GM19455 (cell line): ENCODE measurements around the gene SUPT4H1.
"Not testable (repeated sequence)": the region's sequence is repeated elsewhere in the genome, so short reads cannot be mapped to it uniquely, and the experiment has no call there.

Experiments
- ATAC-seq: cut with Tn5 transposase; IDR thresholded peaks from one replicate; pipeline ENCODE4 v1.9.1; 2021; ENCODE audit not compliant: unreplicated experiment

SUPT4H1 gene

GRCh38 chr17:58351831-58352595 lies at the start of gene SUPT4H1:
Gene SUPT4H1 (minus strand): TSS chr17:58352201. CDS start chr17:58352135, 66 bp downstream.
- ATAC-seq, result peak; percentile 84

DNA sequence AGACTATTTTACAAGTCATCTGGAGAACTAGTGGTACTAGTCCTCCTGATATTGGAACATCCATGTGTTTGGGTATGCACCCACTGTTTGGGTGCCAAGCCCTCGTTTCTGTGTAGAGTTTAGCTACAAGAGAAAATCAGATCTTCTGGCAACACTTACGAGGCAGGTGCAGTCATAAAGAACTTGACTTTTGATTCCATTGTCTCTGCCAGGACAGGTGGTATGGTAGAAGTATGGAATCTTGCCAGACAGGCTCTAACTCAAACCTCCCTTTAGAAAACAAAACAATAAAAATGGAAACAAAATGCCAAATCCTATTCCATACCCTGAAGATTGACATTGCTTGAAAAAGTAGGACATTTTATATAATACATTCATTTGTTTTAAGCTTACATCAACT lies 49.3 kb upstream of the SUPT4H1 start:
- ATAC-seq, result no peak

DNA sequence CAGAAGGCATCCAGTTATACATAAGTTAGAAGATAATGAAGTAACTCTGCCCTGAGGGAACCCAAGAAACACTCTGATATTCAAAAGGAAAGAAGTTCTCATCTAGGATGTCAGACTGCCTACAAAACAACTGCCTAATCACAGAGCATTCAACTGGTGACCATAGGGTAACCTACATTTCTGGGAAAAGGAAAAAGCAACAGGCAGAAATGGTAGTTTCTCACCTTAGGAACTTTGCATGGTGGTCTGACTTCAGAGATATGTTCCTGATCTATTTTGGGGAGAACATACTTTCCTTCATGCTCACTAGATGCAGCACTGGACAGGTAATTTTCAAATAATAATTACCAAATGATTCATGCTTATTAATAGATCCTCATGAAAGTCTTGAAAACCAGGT lies 48.8 kb upstream of the SUPT4H1 start:
- no peak for ATAC-seq

DNA sequence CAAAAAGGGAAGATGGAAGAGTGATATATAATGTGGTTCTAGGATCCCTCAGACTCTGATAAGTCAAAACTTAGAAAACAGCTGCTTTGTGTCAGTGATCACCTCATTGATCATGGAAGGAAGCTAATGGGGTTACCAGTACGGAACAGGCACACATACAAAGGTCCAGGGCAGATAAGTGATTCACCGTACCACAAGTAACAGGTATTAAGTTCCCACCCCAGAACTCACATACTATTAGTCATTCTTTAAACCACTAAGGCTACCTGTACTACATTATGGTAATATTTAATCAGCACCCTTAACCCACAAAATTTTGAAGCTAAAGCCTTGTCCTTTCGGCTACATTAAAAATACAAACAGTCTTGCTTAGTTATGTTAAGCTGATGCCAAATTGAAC lies 48.0 kb upstream of the SUPT4H1 start:
- no peak for ATAC-seq

DNA sequence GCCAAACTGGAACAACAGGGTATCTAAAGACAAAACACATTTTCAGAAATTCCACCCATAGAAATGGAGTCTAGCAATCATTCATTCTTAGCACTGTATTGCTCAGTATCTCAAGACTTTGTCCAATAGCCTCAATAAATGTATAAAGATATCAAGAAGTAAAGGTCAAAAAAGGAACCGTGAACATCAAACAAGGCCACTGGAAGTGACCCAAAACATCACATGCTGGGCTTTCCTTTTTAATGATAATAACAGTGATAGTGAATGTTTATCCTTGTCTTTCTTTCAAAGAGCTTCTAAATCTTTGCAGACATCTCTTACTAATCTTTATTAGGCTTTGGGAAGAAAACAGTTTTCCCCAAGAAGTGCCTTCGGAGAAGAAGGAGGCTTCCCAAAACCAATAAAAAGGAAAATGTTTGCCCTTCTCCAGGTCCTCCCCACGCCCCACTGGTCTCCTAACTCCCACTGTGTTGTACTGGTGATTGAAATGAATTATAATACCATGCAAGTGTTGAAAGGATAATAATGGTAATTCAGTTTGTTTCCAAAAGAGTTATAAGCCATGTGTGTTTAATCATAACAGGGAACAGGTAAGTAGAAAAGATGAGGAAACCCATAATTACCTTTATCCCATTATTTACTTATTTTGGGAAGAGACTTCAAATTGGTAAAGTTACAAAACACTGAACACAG lies 46.7 kb upstream of the SUPT4H1 start:
- no peak for ATAC-seq

GRCh38 chr17:58397421-58397820 lies 45.4 kb upstream of the SUPT4H1 start:
- not testable (repeated sequence) for ATAC-seq

DNA sequence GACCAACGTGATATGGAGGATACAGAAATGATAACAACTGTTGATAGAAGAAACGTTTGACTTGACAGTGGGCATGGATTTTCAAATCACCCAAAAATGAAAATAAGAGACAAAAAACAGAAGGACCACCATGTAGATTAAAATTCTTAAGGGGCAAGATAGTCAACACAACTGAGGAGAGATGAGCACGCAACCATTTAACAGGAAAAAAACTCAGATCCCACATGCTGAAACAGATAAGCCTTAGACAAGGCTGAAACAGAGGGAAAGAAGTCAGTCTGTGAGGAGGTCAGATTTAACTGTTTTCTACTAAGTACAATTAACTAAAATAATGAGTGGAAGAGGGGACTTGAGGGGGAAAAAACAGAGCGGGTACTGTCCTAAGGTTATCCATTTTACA lies 44.2 kb upstream of the SUPT4H1 start:
- ATAC-seq, result no peak

DNA sequence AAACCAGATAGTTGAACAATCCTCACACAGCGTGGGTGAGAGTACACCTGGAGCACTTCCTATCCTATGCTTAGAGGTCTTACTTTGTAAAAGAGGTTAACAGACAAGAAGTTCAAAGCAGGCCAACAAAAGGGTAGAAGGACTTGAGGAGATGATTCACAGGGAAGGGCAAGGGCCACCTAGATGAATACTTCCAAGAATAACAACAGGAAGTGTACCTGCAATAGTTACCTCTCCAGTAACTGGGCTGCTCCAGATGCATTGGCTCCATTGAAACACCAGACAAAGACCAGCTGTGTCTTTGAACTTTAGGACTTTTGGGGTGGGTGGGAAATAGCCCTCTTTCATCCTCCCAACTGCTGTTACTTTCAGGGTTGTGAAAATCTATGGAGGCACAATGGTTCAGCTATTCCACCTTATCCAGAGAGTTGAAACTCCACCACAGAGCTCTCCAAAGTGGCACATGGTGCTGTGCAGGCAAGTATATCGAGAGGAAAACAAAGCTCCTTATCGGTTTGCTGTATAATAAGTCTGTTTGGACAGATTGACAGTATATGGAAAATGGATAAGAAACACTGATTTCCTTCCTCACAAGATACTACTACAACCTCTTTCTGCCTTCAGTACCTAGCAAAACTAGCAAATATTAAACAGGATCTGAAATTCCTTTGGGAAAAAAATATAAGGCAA lies 42.7 kb upstream of the SUPT4H1 start:
- no peak for ATAC-seq

GRCh38 chr17:58391302-58391984 lies 39.4 kb upstream of the SUPT4H1 start:
- ATAC-seq, result no peak

GRCh38 chr17:58390884-58391283 lies 38.9 kb upstream of the SUPT4H1 start:
- no peak for ATAC-seq

DNA sequence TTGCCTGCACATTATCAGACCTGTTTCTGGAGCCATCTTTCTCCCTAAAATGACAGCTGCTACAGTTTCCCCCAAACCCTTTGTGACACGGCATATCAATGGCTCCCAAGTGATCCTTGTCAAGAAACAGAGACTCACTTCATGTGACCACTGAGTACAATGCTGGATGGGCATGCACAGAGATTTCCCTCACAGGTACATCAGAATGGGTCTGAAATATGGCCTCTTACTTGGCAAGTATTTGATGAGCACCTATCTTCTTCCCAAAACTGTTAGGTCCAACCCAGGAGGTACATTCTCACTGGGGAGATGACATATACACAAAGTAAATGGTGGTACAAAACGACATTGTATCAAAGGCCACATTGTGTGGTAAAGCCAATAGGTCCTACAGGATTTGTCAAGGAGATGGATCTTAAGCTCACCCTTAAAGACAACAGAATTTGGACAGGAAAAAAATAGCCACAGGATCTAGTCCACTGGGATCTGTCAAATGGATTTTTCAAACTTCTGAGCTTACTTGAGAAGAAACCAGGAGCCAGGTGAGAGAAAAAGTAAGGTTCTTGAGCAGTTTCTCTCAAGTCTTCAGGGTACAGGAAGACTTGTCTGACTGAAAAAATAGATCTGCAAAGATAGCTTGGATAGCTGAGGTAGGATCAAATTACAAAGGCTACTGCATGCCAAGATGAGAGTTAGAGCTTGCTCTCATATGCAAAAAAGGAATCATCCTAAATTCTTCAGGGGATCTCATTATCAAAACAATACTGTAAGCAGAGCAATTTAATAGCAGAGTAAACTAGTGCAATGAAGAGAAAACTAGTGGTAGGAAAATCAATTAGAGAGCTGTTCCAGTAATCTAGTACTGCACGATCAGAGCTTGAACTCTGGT lies 36.5 kb upstream of the SUPT4H1 start:
- ATAC-seq, result no peak

DNA sequence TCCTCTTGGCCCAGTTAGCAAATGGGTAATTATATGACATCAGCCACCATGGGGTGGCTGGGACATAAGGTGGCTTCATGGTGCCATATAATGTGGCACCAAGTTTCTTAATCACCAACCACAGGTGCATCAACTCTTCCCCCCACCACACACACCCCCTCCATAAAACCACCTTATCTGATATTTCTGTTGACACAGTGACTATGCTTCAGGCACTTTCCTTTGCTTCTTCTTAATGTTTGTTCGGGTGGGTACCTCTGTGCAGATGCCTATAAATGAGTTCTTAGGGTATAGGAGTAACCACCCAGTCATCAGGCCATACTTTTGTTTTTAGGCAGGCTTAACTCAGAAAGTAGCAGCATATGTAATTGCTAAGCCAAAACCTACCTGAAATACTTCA lies 35.8 kb upstream of the SUPT4H1 start:
- no peak for ATAC-seq

DNA sequence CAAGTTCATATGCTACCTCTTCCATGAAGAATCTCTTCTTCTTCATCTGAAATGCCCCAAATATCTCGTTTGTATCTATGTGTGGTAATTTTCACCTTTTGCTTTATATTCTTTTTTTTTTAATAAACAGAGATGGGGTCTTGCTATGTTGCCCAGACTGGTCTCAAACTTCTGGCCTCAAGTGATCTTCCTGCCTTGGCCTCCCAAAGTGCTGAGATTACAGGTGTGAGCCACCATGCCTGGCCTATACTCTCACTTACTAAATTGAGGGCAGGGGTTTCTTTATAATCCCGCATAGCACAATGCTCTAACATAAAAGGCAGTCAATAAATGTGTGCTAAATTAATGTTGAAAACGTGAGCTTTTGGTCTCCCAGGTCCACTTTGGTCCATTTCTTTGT lies 34.7 kb upstream of the SUPT4H1 start:
- ATAC-seq, result no peak

GRCh38 chr17:58385359-58385899 lies 33.4 kb upstream of the SUPT4H1 start:
- ATAC-seq, result no peak

DNA sequence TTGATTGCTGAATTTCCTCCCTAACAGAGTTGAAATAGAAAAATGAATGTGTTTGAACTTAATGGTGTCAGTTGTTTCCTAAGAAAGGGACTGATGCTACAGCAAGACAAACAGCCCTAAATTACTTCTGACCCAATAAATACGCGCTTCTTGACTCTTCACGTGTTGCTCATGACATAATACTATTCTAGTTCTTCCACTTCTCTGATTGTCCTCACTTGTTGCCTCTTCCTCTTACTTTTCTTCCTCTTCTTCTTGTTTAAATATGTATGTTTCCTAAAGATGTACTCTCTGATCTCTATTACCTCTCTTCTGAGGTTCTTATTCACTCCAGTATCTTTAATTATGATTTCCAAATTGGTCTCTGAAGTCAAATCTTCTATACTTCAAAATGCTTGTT lies 32.9 kb upstream of the SUPT4H1 start:
- no peak for ATAC-seq

- ATAC-seq, result no peak
These were observed 32.0 kb upstream of the SUPT4H1 start for GRCh38 chr17:58383892-58384462.

DNA sequence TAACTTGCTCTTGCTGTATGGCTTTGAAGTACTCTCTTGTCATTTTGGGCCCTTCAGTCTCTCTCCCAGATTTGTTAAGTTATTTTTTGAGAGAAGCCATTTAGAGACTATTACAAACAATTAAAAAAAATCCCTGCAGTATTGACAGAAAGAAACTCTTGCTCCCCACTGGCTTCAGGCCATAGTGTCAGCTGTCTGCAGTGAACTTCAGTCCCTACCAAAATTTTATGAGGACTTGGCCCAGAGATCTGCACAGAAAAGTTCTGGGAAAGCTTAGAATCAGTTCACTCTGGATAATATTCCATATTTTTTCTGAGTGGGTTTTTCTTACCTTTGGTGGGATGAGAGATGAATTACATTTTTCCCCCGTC lies 30.9 kb upstream of the SUPT4H1 start:
- ATAC-seq, result no peak

DNA sequence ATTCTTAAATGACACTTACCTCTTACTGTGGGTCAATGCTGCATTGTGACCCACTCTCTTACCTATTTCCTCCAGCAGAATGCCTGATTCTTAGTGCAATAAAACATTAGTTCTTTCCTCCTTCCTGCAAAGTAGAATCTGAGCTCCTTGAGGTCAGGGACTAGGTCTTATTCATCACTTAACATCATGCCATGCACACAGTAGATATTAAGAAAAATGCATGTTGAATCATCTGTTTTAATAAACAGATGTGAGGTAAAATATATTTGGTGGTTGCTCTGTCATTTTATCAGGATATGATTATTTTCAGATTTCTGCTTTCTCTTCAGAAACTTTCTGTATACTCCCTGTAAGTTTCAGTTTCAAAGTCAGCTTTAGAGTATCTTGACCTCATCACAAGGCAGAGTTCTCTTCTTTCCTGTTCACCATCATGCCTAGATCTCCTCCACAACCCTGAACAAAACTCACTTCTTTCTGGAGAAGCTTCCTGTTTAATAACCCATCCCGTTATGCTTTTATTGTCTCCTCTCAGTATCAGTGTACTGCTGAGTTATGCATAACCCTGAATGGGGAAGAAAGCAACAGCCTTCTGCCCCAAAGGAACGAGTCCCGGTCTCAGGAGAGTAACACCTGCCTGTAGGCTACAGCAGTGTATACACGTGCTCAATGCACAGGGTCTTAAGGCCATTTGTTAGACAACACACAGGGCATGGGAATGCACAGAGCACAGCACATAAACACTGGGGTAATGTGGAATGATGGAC lies 30.3 kb upstream of the SUPT4H1 start:
- no peak for ATAC-seq
